Daoy (cell line): ENCODE results near the gene IFNB1. TPM values are rescaled to one million over a fixed set of nuclear protein-coding genes. Genes with fewer than 3 reads are reported as not detected.

Experiments used
- DNase-seq: peaks from one replicate; pipeline ENCODE4 v3.0.0-alpha.2; 2015; ENCODE audit warnings: low read depth
- total RNA-seq: library from RNA; depleted of rRNA; stranded (reverse); fragments of >200 nt; shearing (Covaris generic); gene quantifications from 2 replicates; pipeline ENCODE4 v1.2.3, GENCODE V29; 2014; rRNA removed

Gene IFNB1
- total RNA-seq: not detected in 2 replicates

GRCh38 chr9:21077781-21078180 is at the start of gene IFNB1:
TSS of gene IFNB1 (minus strand) at chr9:21077942. CDS start at chr9:21077869, 73 bp downstream.
- no peak for DNase-seq

GRCh38 chr9:21121595-21122251 is 44.0 kb upstream of the IFNB1 start:
- DNase-seq: no peak

- DNase-seq: no peak
These were observed 43.3 kb upstream of the IFNB1 start for GRCh38 chr9:21121079-21121478.

GRCh38 chr9:21119093-21119770 is 41.5 kb upstream of the IFNB1 start:
- DNase-seq: no peak

- DNase-seq: no peak
These were observed 36.6 kb upstream of the IFNB1 start for GRCh38 chr9:21114311-21114710.

DNA sequence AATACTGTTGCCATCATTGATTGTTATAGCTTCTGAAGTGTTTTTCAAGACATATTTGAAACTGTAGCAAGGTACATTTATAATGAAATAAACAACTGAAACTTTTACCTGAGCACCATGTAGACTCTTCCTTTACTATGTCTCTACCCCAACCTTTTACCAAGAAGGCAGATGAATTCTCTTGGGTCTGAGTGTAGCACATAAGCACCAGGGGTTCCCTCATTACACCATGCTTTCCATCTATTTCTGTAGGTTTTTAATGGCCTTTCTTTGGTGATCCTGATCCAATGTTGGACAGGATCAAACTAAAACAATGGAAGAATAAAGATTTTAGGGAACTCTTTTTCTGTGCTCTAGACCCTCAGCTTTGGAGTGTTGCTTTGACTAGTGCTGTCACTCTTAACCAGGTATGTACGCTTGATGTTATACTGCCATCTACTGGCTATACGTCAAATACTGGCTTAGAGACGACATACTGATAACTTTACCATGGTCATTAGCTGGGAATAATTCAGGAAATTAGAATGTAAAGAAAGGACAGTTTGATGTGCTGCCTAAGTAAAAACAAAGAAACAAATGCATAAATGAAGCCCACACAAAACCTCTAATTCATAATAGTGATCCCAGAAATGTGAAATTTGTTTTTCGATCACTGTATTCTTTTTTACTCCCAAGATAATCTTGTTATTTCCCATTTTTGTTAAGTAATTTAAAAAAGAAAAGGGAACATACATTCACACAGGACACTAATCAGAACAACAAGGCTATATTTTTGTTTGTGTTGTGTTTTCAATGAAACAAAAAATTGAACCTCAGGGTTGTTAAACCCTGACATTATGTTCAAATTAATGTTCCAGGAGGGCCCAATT is 33.2 kb upstream of the IFNB1 start:
- DNase-seq: no peak

DNA sequence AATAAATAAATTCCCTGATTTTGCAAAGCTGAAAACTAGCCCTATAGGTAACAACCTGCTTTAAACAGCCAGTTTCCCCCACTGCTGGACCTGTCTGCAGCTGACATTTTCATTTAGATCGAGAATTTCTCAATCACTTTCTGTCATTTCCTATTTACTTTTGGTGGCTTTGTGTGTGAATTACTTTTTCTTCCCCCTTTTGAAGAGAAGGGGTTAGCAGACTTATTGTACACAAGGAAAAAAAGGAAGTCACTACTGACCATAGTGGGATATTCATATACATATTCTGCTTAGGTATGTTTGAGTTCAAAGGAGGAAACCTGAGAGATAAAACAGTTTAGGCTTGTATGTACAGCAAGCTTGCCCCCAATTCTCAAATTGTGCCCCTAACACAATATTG is 27.0 kb upstream of the IFNB1 start:
- no peak for DNase-seq

GRCh38 chr9:21102305-21102704 is 24.6 kb upstream of the IFNB1 start:
- DNase-seq: no peak

- no peak for DNase-seq
These were observed 20.1 kb upstream of the IFNB1 start for GRCh38 chr9:21097817-21098216.

DNA sequence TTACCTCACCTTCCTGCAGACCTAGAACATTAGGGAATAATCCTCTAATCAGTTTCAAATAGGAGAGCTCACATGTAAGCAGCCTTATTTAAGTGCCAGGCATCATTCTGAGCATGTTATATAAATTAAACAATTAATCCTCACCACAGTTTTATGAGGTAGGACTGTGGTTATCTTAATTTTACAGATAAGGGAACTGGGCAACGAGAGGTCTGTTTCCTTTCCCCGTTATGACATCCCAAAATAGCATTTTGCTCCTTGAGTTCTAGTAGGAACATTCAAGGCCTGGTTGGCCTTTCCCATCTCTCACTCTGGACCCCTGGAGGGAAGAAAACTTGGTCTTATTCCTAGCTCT is 19.1 kb upstream of the IFNB1 start:
- DNase-seq: no peak

GRCh38 chr9:21096172-21096900 is 18.6 kb upstream of the IFNB1 start:
- DNase-seq: no peak

GRCh38 chr9:21095561-21095960 is 17.8 kb upstream of the IFNB1 start:
- no peak for DNase-seq

DNA sequence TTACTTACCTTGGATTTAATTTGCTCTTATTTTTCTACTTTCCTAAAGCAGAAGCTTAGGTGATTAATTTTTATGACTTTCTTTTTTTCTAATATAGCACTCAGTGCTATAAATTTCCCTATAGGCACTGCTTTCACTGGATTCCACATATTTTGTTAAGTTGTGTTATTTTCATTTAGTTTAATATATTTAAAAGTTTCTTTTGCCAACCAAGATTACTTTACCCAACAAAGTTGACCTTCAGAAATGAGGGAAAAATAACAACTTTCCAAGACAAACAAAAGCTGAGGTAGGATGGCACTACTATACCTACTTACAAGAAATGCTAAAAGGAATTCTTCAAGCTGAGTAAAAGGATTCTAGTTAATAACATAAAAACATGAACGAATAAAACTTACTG is 8.8 kb upstream of the IFNB1 start:
- DNase-seq: no peak

DNA sequence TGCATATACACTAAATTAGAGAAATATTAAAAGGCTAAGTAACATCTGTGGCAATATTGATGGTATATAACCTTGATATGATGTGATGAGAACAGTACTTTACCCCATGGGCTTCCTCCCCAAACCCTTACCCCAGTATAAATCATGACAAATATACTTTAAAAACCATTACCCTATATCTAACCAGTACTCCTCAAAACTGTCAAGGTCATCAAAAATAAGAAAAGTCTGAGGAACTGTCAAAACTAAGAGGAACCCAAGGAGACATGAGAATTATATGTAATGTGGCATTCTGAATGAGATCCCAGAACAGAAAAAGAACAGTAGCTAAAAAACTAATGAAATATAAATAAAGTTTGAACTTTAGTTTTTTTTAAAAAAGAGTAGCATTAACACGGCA is 7.3 kb upstream of the IFNB1 start:
- DNase-seq: no peak

- DNase-seq: no peak
These were observed 6.6 kb upstream of the IFNB1 start for GRCh38 chr9:21084242-21084850.

GRCh38 chr9:21082671-21083070 is 4.9 kb upstream of the IFNB1 start:
- DNase-seq: no peak

GRCh38 chr9:21081999-21082398 is 4.3 kb upstream of the IFNB1 start:
- no peak for DNase-seq

DNA sequence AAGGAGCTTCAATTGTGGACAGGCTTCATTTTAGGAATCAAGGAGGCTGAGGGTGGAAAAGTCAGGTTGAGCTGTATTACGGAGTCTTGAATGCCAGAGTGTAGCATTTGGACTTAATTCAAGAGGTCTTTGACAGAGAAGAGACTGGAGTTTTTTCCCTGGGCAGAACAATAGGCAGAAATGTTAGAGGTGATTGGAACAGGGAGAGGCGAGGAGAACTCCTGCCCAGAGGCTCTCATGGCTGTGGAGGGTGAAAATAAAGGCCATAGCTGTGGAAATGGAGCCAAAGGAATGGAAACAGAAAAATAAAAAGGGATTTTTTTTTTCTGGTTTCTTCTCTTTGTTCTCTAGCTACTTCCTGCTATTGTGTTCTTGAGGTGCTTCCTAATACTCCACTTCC is 3.7 kb upstream of the IFNB1 start:
- no peak for DNase-seq

DNA sequence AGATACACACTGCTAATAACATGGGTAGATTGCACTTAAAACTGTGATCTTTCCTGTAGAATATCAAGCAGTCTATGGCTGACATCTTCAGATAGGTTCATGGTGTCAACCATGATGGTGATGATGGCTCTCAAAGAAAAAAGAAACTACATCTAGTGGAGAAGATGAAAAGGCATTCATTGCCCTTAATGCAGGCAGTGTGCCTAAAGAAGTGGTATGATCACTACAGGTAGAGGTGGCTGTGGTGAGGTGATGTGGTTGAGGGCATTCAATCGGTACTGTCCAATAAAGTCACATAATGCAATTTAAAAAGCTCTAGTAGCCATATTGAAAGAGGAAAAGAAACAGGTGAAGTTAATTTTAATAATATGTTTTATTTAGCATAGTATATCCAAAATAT is 3.1 kb upstream of the IFNB1 start:
- DNase-seq: no peak

GRCh38 chr9:21078702-21079101 is 960 bp upstream of the IFNB1 start:
- DNase-seq: no peak

DNA sequence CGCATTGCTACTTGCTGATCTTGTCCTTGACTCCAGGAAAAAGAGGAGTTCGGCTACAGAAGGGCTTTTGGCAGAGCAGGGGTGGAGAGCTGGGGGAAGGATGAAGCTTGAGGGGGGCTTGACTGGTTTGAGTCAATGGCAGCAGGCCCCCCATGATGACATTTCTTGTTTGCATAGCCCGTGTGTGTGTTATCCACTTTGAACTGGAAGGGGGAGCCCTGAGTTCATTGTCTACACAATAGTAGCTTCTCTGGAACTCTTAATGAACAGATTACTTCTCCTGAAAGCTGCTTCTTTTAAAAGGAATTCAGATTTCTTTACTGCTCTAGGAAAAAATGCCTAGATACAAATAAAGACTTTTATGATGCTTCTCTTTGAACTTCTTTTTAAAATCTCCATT is 2.3 kb downstream of the IFNB1 start:
- no peak for DNase-seq

DNA sequence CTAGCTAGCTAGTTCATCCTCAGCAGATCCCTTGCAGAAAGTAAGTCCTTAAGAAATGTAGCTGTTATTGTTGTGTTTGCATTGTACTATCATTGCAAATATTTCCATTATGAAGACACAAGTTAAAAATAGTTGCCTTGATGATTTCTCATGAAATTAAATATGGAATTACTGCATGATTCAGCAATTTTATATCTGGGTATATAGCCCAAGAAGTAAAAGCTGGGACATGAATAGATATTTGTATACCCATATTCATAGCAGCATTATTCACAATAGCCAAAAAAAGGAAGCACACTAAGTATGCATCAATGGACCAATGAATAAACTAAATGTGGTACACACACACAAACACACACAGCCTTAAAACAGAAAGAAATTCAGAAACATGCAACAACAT is 6.8 kb downstream of the IFNB1 start:
- no peak for DNase-seq
